SK-N-MC (cell line): ENCODE measurements around the gene PHLDB2.

ENCODE experiments used
- EZH2 ChIP-seq: fragments of 200-600 bp; sonication (generic); IDR thresholded peaks from one replicate; pipeline ENCODE4 v1.6.1; 2017; ENCODE audit warnings: antibody characterized with exemption
- POLR2AphosphoS5 ChIP-seq: IDR thresholded peaks from 2 replicates; pipeline ENCODE4 v1.6.1; 2012; ENCODE audit warnings: mild to moderate bottlenecking, low read depth, low read length, borderline replicate concordance

- TF ChIP-seq EZH2, result no peak
- no peak for TF ChIP-seq POLR2AphosphoS5
Observed at GRCh38 chr3:111872979-111873378, 13.9 kb downstream of the PHLDB2 start.
